HepG2 (cell line): ENCODE measurements around the gene PPP1R3C.

ENCODE experiments used
- ARNT ChIP-seq: fragments of 450-650 bp; IDR thresholded peaks from 2 replicates; pipeline ENCODE4 v1.6.1; 2017
- ATF1 ChIP-seq: IDR thresholded peaks from 2 replicates; pipeline ENCODE4 v1.6.1; 2016; ENCODE audit warnings: mild to moderate bottlenecking, control low read depth
- CTCF ChIP-seq: sonication (generic); formaldehyde crosslinking; IDR thresholded peaks from 2 replicates; pipeline ENCODE4 v1.5.0; 2020; ENCODE audit warnings: mild to moderate bottlenecking, missing genetic modification reagents, moderate library complexity
- FOXK1 ChIP-seq: sonication (generic); formaldehyde crosslinking; IDR thresholded peaks from 2 replicates; pipeline ENCODE4 v1.4.0; 2020; ENCODE audit warnings: low read depth, missing genetic modification reagents, borderline replicate concordance
- RBAK ChIP-seq: sonication (generic); formaldehyde crosslinking; IDR thresholded peaks from 2 replicates; pipeline ENCODE4 v1.5.1; 2020; ENCODE audit warnings: mild to moderate bottlenecking, missing genetic modification reagents
- TAF1 ChIP-seq: sonication (generic); formaldehyde crosslinking; IDR thresholded peaks from 2 replicates; pipeline ENCODE4 v1.4.0; 2020; ENCODE audit warnings: missing genetic modification reagents
- ZNF780A ChIP-seq: sonication (generic); formaldehyde crosslinking; IDR thresholded peaks from 2 replicates; pipeline ENCODE4 v1.8.0; 2022; ENCODE audit warnings: mild to moderate bottlenecking, missing genetic modification reagents, moderate library complexity
- ZSCAN22 ChIP-seq: sonication (generic); formaldehyde crosslinking; IDR thresholded peaks from 2 replicates; pipeline ENCODE4 v1.4.0; 2020; ENCODE audit warnings: mild to moderate bottlenecking, missing genetic modification reagents

DNA sequence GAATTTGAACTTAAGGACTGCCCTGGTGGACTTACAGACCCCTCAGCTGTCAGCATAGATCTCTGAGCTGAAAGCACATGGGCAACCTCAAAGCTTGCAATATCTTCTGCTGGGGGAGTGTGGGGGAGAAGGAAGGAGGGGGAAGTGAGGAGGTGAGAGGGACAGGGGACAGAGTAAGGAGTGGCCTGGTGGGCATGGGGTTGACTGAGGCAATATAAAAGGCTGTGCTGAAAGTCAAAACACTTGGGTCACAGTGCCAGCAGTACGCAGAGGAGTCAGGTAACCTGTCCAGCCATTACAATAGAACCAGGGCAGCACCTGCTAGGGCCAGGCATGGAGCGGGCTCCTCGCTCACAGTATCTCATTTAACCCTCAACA lies 43.2 kb downstream of the PPP1R3C start:
- no peak for TF ChIP-seq ZNF780A
- TF ChIP-seq ARNT = no peak
- no peak for TF ChIP-seq CTCF (CRISPR knock-in tag)
- no peak for TF ChIP-seq TAF1
- no peak for TF ChIP-seq RBAK (CRISPR knock-in tag)
- TF ChIP-seq ZSCAN22 (CRISPR knock-in tag) = no peak
- TF ChIP-seq FOXK1 (CRISPR knock-in tag) = no peak
- no peak for TF ChIP-seq ATF1 (CRISPR knock-in tag)
